IPS-18c (cell line): ENCODE data around the gene ASPM.
"Not testable (repeated sequence)": the region's sequence is repeated elsewhere in the genome, so short reads cannot be mapped to it uniquely, and the experiment has no call there.

Experiments
- H3K4me3 ChIP-seq: 2 replicates; pipeline ENCODE4 v1.7.0; 2013; ENCODE audit warnings: low read depth, mild to moderate bottlenecking, low read length, moderate library complexity; ENCODE audit not compliant: insufficient read depth
- H3K9me3 ChIP-seq: one replicate; pipeline ENCODE4 v1.6.1; 2013; ENCODE audit warnings: mild to moderate bottlenecking, low read length, moderate library complexity; ENCODE audit not compliant: control insufficient read depth, insufficient read depth

Gene ASPM

GRCh38 chr1:197042676-197043341, 103.7 kb downstream of the ASPM start:
- no peak overlapping the region for H3K4me3 ChIP-seq
- no peaks in the 10 kb centered on the region for H3K9me3 ChIP-seq

- Histone ChIP-seq H3K9me3 (no peaks in the 10 kb centered on the region), H3K4me3 (no peak overlapping the region)
Measured at GRCh38 chr1:197041486-197042353, 104.7 kb downstream of the ASPM start.

DNA sequence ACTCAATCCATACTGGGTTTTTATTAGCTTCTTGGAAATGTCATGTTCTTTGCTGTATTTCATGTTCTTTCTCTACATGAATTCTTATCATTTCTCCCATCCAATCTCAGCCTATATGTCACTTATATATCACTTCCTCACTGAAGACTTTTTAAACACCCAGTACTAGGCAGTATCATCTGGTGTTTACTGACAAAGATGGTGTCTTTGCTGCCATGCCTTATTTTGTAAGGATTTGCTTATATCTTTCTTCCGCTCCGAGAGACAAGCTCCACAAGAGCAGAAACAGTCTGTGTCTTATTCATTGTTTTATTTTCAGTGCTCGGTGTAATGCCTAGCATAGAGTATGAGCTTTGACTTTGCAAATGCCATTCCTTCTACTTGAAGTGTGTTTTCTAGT, 109.6 kb downstream of the ASPM start:
- H3K9me3 ChIP-seq: no peaks in the 10 kb centered on the region
- no peak overlapping the region for H3K4me3 ChIP-seq

DNA sequence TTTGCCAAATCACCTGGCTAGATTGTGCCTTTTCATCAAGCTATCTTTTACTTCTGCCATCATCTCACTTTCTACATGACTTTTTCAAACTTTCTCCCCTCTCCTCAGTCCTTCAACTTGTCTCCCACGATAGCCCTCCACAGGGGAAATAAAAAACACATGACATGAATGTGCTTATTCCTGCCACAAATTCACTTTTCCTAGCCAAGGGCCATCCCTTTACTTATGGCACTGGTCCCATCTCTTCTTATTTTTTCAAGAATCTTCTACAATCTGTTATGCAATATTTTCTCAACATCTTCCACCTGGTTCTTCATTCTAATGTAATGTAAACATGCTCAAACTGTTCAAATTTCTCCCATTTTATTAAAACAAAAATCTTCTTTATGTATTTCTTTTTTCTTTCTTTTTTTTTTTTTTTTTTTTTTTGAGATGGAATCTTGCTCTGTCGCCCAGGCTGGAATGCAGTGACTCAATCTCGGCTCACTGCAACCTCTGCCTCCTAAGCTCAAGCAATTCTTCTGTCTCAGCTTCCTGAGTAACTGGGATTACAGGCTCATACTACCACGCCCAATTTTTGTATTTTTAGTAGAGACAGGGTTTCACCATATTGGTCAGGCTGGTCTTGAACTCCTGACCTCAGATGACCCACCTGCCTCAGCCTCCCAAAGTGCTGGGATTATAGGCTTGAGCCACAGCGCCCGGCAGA, 111.7 kb downstream of the ASPM start:
- H3K4me3 ChIP-seq, H3K9me3 ChIP-seq: not testable (repeated sequence)
